Ishikawa (cell line): ENCODE measurements around the gene HOXA6.

Source experiments
- CEBPB ChIP-seq: IDR thresholded peaks from 2 replicates; pipeline ENCODE4 v1.6.1; 2012
- CREB1 ChIP-seq: IDR thresholded peaks from 2 replicates; pipeline ENCODE4 v1.6.1; 2012; ENCODE audit warnings: low read depth
- EGR1 ChIP-seq: IDR thresholded peaks from 2 replicates; pipeline ENCODE4 v1.6.1; 2012
- EP300 ChIP-seq: IDR thresholded peaks from 2 replicates; pipeline ENCODE4 v1.6.1; 2012; ENCODE audit warnings: borderline replicate concordance
- FOXM1 ChIP-seq: IDR thresholded peaks from 2 replicates; pipeline ENCODE4 v1.6.1; 2012; ENCODE audit warnings: low read depth, borderline replicate concordance
- MAX ChIP-seq: IDR thresholded peaks from 2 replicates; pipeline ENCODE4 v1.6.1; 2012
- RAD21 ChIP-seq: IDR thresholded peaks from 2 replicates; pipeline ENCODE4 v1.6.1; 2012; ENCODE audit warnings: low read depth
- REST ChIP-seq: IDR thresholded peaks from 2 replicates; pipeline ENCODE4 v1.6.1; 2012; ENCODE audit warnings: low read depth, mild to moderate bottlenecking
- TAF1 ChIP-seq: IDR thresholded peaks from 2 replicates; pipeline ENCODE4 v1.6.1; 2012; ENCODE audit warnings: low read depth, mild to moderate bottlenecking
- TCF12 ChIP-seq: IDR thresholded peaks from 2 replicates; pipeline ENCODE4 v1.6.1; 2012; ENCODE audit warnings: low read depth
- TEAD4 ChIP-seq: IDR thresholded peaks from 2 replicates; pipeline ENCODE4 v1.6.1; 2012
- USF1 ChIP-seq: IDR thresholded peaks from 2 replicates; pipeline ENCODE4 v1.6.1; 2012
- YY1 ChIP-seq: IDR thresholded peaks from 2 replicates; pipeline ENCODE4 v1.6.1; 2012; ENCODE audit warnings: low read depth

DNA sequence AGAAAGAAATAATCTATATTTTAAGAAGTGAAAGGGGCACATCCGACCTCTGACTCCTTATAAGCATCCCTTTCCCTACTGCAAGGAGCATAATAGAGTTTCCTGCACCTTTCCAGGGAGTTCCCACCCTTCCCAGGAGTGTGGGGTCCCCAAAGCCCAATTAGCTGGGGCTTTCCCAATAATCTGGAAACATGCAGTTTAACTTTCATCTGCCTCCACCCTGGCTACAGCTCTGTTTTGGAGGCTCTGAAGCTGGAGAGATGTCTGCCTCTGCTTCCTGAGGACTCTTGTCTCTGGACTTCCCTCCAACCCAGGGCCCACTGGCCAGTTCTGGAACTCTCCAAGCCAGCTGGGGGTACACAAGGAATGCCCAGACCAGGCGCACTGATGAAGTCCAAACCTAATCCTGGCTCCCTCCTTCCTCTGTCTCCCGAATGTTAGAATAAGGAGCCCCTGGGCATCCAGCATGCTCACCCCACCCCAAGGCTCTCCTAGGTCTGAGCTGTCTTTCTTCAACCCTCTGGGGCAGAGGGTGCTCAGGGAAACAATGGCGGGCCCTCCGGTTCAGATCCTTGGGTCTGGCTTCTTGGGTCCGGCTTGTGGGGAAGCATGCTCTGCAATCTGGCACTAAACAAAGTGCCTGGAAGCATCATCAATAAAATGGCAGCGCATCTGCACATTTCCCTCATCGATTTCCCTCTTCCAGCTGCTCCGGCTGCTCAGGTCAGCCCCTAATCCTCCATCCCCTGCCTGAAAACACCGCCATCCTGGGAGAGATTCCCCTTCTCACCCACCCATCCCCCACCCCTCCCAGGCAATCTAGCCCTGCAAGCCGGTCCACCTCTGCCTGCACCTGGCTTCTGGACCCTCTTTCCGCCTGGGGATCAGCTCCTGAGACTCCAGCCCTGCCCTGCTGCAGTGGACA lies 30.4 kb downstream of the HOXA6 start:
- no peak for TF ChIP-seq FOXM1
- TF ChIP-seq TAF1 = no peak
- TF ChIP-seq EGR1 = no peak
- TF ChIP-seq CREB1 = no peak
- TF ChIP-seq REST = no peak
- TF ChIP-seq YY1 = no peak
- TF ChIP-seq EP300 = no peak
- TF ChIP-seq RAD21 = no peak
- TF ChIP-seq CEBPB = no peak
- TF ChIP-seq TEAD4 = no peak
- no peak for TF ChIP-seq MAX
- TF ChIP-seq TCF12 = no peak
- no peak for TF ChIP-seq USF1
